Renal cortex interstitium (tissue), 11 donors: ENCODE results near the gene SH3GLB2. TPM values are rescaled to one million over a fixed set of nuclear protein-coding genes. Genes with fewer than 3 reads are reported as not detected.

Experiments used
- DNase-seq, 11 donors: peaks; one replicate each; pipeline ENCODE4 v3.0.0-alpha.2; 2013; ENCODE audit warnings: low read depth in 9 of 11, low spot score in 4 of 11; ENCODE audit errors: extremely low read depth in 1 of 11
- polyA plus RNA-seq, 3 donors: library from polyadenylated mRNA; unstranded; fragments of 120-200 nt; gene quantifications; one replicate each; pipeline ENCODE4 v1.2.1, GENCODE V29; 2013; ENCODE audit not compliant: insufficient read length in 3 of 3

SH3GLB2 gene
- polyA plus RNA-seq, 3 donors = 88.6 to 172 (median 117) TPM

DNA sequence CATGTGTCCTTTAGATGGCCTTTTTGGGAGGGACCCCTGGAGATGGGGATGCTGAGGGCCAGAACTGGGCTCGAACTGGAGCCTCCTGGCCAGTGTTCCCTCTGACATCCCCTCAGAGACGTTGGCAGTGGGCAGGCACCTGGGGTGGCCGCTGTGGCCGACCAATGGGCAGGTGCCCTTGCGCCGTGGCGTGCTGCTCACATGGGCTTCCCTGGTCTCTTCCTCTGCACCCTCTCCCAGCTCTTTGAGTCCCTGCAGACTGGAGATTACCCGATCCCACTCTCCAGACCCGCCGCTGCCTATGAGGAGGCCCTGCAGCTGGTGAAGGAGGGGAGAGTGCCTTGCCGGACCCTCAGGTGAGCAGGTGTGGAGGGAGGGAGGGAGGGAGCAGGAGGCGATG is 32.9 kb upstream of the SH3GLB2 start:
- DNase-seq = no peak

- DNase-seq = no peak
Measured at GRCh38 chr9:129059796-129060785, 32.0 kb upstream of the SH3GLB2 start.

DNA sequence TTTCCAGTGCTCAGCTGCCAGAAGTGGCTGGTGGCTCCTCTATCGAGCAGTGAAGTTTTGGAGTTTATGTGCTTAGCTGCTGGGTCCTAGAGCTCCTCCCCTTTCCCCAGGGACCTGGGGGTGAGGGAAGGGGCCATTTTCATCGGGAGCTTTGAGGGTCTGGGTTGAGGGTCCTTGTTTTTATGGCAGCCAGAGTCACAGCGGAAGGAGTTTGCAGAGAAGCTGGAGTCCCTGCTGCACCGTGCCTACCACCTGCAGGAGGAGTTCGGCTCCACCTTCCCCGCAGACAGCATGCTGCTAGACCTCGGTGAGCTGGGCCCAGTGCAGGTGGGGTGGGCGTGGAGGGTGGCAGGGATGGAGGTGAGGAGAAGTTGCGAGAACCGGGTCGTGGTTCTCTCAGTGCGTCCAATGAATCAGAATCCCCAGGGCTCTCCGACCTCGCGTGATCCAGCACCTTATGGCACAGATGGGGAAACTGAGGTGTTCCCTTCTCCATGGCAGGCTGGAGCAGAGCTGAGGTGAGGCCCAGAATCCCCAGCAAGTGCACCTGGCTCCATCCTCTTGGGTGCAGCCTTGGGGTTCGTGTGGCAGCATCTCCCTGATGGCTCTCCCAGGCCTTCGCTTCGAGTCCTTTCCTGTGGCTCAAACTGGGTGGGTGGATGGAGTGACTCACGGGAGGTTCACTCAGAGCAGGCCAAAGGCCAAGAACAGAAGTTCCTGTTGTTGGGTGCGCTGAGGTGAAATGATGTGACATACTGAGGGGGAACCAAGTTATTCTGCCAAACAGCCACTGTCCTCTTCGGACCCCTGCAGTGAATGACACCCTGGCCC is 31.0 kb upstream of the SH3GLB2 start:
- DNase-seq = no peak

DNA sequence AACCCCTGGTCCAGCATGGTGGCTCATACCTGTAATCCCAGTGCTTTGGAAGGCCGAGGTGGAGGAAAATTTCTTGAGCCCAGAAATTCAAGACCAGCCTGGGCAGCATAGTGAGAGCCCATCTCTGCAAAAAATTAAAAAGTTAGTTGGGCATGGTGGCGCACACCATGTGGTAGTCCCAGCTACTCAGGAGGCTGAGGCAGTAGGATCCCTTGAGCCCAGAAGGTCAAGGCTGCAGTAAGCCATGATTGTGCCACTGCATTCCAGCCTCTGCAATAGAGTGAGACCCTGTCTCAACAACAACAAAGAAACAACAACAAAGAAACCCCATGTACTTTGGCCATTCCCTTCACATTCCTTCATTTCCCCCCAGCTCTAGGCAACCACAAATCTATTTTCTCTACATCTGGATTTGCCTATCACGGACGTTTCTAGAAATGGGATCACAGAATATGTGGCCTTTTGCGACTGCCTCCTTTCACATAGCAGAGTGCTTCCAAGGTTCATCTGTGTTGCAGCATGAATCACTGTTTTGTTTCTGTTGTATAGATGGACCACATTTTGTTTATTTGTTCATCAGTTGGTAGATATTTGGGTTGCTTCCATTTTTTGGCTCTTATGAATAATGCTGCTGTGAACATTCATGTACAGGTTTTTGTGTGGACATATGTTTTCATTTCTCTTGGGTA is 26.2 kb upstream of the SH3GLB2 start:
- DNase-seq = no peak

DNA sequence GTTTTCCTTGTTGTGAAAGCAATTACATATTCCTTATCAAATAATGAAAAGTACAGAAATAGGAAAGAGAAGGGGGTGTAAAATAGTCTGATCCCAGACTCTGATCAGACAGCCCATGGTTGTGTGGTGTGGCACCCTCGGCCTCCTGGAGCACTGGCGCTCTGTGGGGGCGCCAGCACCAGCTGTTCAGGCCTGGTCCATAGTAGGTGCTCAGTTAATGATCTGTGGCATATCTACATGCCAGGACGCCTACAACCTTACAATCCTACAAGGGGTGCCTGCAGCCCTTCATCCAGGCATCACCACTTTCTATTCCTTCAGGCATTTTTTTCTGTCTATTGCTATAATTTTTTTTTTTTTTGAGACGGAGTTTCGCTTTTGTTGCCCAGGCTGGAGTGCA is 24.9 kb upstream of the SH3GLB2 start:
- no peak for DNase-seq

GRCh38 chr9:129052592-129052991 is 24.5 kb upstream of the SH3GLB2 start:
- peak in 3 of 11 donors; percentile 5 to 28 (median 14) for DNase-seq

GRCh38 chr9:129042016-129042415 is 13.9 kb upstream of the SH3GLB2 start:
- no peak for DNase-seq

GRCh38 chr9:129040113-129040643 is 12.0 kb upstream of the SH3GLB2 start:
- DNase-seq = no peak

DNA sequence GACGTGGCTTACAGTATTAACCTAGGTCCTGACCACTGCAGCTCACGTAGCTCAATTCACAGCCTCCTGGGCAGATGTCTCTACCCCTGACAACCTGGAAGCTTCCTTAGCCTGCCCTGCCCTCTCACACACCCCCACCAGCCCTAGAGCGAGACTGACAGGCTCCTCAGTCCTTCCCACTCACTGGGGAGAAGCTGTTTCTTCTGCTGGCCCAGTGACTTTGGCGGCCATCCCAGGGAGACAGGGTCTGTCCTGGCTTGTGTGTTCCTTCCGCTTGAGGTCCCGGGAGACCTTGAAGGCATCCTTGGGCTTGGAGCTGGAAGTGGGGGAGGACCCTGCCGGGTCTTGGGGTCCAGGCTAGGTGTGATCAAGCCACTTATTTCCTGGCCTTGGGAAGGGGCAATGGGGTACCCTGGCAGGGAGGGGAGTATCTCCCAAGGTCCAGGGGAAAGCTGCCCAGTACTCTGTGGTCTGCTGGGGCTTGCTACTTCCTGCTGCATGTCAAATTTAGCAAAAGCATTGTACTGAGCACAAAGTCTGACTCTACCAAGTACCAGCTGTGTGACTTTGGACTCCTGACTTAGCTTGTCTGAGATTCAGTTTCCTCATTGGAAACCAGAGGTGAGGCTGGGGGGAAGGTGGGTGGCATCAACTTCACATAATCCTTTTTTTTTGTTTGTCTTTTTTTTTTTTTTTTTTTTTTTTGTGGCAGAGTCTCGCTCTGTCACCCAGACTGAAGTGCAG is 10.2 kb upstream of the SH3GLB2 start:
- DNase-seq = no peak

GRCh38 chr9:129037767-129038098 is 9.6 kb upstream of the SH3GLB2 start:
- DNase-seq = no peak

- no peak for DNase-seq
Measured at GRCh38 chr9:129036923-129037766, 9.0 kb upstream of the SH3GLB2 start.

- DNase-seq = peak; percentile 89 to 99 (median 96)
Measured at GRCh38 chr9:129036241-129036922, 8.3 kb upstream of the SH3GLB2 start, which contains the start of gene MIGA2. MIGA2 (plus strand) TSS chr9:129036626; CDS start chr9:129040595, 3,969 bp downstream.

DNA sequence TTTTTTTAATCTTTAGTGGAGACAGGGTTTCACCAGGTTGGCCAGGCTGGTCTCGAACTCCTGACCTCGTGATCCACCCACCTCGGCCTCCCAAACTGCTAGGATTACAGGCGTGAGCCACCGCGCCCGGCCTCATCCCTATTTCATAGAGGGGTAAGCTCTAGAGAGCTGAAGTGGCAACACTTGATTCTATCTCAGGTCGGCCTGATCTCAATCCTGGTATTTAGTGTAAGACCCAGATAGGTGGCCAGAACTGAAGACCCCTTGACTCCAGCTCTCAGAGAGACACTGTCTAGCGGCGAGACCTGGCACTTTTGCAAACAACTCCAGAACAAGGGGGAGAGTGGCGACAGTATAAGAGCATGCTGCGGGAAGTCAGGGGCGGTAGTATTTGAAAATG is 7.7 kb upstream of the SH3GLB2 start:
- peak in 1 of 11 donors; percentile 31 for DNase-seq

DNA sequence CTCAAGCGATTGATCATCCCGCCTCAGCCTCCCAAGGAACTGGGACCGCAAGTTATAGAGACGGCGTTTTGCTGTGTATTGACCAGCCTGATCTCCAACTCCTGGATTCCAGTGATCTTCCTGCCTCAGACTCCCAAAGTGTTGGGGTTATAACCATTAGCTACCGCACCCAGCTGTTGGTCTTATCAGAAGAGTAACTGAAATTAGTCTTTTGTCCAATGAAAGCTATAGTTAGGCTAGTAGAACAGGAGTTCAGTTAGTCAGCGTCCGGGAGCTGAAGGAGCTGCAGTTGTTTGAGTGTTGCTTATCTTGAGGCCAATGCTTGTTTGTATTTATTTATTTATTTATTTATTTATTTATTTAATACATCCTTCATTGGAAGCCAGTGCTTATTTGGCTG is 5.1 kb upstream of the SH3GLB2 start:
- no peak for DNase-seq

DNA sequence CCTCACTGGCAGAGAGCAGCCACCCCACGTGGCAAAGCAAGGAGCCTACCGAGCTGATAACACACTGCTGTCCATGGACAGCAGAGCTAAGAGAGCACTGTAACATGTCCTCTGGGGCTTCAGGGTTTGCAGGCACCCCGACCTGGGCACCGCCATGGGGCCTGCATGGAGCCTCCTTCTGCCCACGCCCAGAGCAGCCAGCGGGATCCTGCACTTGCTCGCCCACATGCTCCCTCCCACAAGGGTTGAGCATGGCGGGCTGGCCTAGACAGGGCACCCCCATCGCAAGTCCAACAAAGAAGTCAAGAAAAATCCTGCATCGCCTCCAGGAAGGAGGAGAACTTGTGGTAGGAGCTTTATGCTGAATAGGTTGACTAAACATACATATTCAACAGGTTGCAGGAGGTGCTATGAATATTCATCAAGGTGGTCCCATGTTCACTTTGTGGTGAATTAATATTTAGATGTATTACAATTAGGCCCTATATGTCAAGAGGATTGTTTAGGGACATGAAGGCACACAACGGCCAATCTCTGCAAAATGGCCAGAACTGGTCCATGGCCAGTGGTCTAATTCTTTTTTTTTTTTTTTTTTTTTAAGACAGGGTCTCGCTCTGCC is 4.5 kb upstream of the SH3GLB2 start:
- DNase-seq = no peak

DNA sequence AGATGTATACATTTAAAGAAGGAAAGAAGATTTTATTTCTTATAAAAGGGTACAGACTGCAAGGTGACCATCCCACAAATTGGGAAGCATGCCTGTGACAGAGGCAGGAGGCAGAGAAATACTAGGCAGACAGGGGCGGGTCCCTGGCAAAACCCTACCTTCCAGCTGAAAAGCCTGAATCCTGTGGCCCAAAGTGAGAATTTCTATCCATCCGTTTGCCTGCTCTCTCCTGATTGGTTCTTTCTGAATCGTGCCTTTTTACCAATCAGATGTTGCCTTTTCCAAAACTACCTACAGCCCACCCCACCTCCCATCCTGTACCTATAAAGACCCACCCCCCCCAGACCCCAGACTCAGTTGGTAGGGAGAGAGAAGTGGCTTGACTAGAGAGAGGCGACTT is 3.4 kb upstream of the SH3GLB2 start:
- no peak for DNase-seq

GRCh38 chr9:129030191-129030590 is 2.1 kb upstream of the SH3GLB2 start:
- no peak for DNase-seq
